IPS DF 6.9 (cell line): Measurements from ENCODE around the gene SHROOM1.
"Not testable (repeated sequence)": the region's sequence is repeated elsewhere in the genome, so short reads cannot be mapped to it uniquely, and the experiment has no call there.

Source experiments
- DNase-seq: peaks from one replicate; pipeline ENCODE4 v3.0.0-alpha.2; 2013; ENCODE audit warnings: low read depth, low spot score
- H3K27ac ChIP-seq: one replicate; pipeline ENCODE4 v1.5.1; 2013; ENCODE audit warnings: low read length, control low read depth
- H3K27me3 ChIP-seq: 2 replicates; pipeline ENCODE4 v1.6.1; 2013; ENCODE audit warnings: mild to moderate bottlenecking, low read length; ENCODE audit not compliant: control insufficient read depth, insufficient read depth
- H3K36me3 ChIP-seq: 2 replicates; pipeline ENCODE4 v1.6.1; 2013; ENCODE audit warnings: low read length; ENCODE audit not compliant: control insufficient read depth, insufficient read depth
- H3K4me1 ChIP-seq: 2 replicates; pipeline ENCODE4 v1.6.1; 2013; ENCODE audit warnings: low read length; ENCODE audit not compliant: control insufficient read depth, insufficient read depth
- H3K4me3 ChIP-seq: 2 replicates; pipeline ENCODE4 v1.5.1; 2013; ENCODE audit warnings: mild to moderate bottlenecking, low read length
- H3K9me3 ChIP-seq: 2 replicates; pipeline ENCODE4 v1.6.1; 2013; ENCODE audit warnings: low read length, inconsistent platforms; ENCODE audit not compliant: control insufficient read depth, insufficient read depth
- WGBS: extraction: QIAGEN DNeasy Blood & Tissue Kit; methylation state at CpG from one replicate; pipeline ENCODE4 v1.1.7; 2013; ENCODE audit warnings: mixed read lengths, missing lambda C conversion rate; ENCODE audit not compliant: insufficient read length, insufficient coverage; 5-methylcytosine and 5-hydroxymethylcytosine counted together

Gene SHROOM1

GRCh38 chr5:132807163-132807838 is 23.1 kb downstream of the SHROOM1 start:
- H3K9me3 ChIP-seq = no peaks in the 10 kb centered on the region
- no peak for DNase-seq
- no peaks in the 10 kb centered on the region for H3K36me3 ChIP-seq
- H3K27ac ChIP-seq = no peak overlapping the region
- 0 out of 2 replicates have a peak, but pooled peaks cover 3% of the 10 kb centered on the region for H3K4me1 ChIP-seq
- no CpG with 5 or more reads among the region's 12 CpGs for WGBS
- peaks cover 9% of the 10 kb centered on the region for H3K27me3 ChIP-seq
- no peak overlapping the region for H3K4me3 ChIP-seq

GRCh38 chr5:132806804-132807162 is 23.7 kb downstream of the SHROOM1 start:
- H3K27ac ChIP-seq = not testable (repeated sequence)

GRCh38 chr5:132805872-132806271 is 24.6 kb downstream of the SHROOM1 start:
- H3K9me3 ChIP-seq, H3K27me3 ChIP-seq, DNase-seq, H3K36me3 ChIP-seq, H3K4me1 ChIP-seq, H3K27ac ChIP-seq, H3K4me3 ChIP-seq: not testable (repeated sequence)
- WGBS = no CpG with 5 or more reads among the region's 6 CpGs

More at GRCh38 chr5:132806804-132807162, 23.7 kb downstream of the SHROOM1 start:
- no CpG with 5 or more reads among the region's 12 CpGs for WGBS
- H3K4me3 ChIP-seq, DNase-seq, H3K4me1 ChIP-seq, H3K36me3 ChIP-seq, H3K9me3 ChIP-seq, H3K27me3 ChIP-seq: not testable (repeated sequence)

GRCh38 chr5:132804219-132804618 is 26.2 kb downstream of the SHROOM1 start:
- H3K27ac ChIP-seq, H3K36me3 ChIP-seq, H3K9me3 ChIP-seq, H3K4me1 ChIP-seq, H3K4me3 ChIP-seq, DNase-seq, H3K27me3 ChIP-seq: not testable (repeated sequence)
- no CpG with 5 or more reads among the region's 1 CpG for WGBS

GRCh38 chr5:132802685-132803066 is 27.8 kb downstream of the SHROOM1 start:
- not testable (repeated sequence) for H3K4me1 ChIP-seq, H3K36me3 ChIP-seq
- WGBS = no CpG with 5 or more reads among the region's 5 CpGs

GRCh38 chr5:132802044-132802684 is 28.3 kb downstream of the SHROOM1 start:
- Histone ChIP-seq H3K4me3 (no peak overlapping the region), H3K27me3 (no peaks in the 10 kb centered on the region), H3K4me1 (0 out of 2 replicates have a peak, but pooled peaks cover 2% of the 10 kb centered on the region), H3K36me3 (no peaks in the 10 kb centered on the region), H3K27ac (no peak overlapping the region), H3K9me3 (no peaks in the 10 kb centered on the region)
- no peak for DNase-seq
- WGBS = no CpG with 5 or more reads among the region's 5 CpGs

More at GRCh38 chr5:132802685-132803066, 27.8 kb downstream of the SHROOM1 start:
- H3K9me3 ChIP-seq, H3K4me3 ChIP-seq, H3K27me3 ChIP-seq, H3K27ac ChIP-seq, DNase-seq: not testable (repeated sequence)

GRCh38 chr5:132800545-132800944 is 29.9 kb downstream of the SHROOM1 start:
- WGBS = no CpG with 5 or more reads among the region's 2 CpGs
- no peak for DNase-seq
- Histone ChIP-seq H3K4me1 (no peaks in the 10 kb centered on the region), H3K27ac (no peak overlapping the region), H3K9me3 (no peaks in the 10 kb centered on the region), H3K27me3 (no peaks in the 10 kb centered on the region), H3K36me3 (no peaks in the 10 kb centered on the region), H3K4me3 (no peak overlapping the region)

GRCh38 chr5:132799392-132799791 is 31.1 kb downstream of the SHROOM1 start:
- no CpG with 5 or more reads among the region's 2 CpGs for WGBS
- no peaks in the 10 kb centered on the region for H3K9me3 ChIP-seq
- H3K4me3 ChIP-seq = no peak overlapping the region
- no peaks in the 10 kb centered on the region for H3K36me3 ChIP-seq
- no peak for DNase-seq
- no peaks in the 10 kb centered on the region for H3K4me1 ChIP-seq
- no peak overlapping the region for H3K27ac ChIP-seq
- no peaks in the 10 kb centered on the region for H3K27me3 ChIP-seq

- Histone ChIP-seq H3K4me1 (no peaks in the 10 kb centered on the region), H3K4me3 (no peak overlapping the region), H3K27me3 (no peaks in the 10 kb centered on the region), H3K36me3 (no peaks in the 10 kb centered on the region), H3K27ac (no peak overlapping the region), H3K9me3 (no peaks in the 10 kb centered on the region)
- DNase-seq = no peak
- WGBS = no CpG with 5 or more reads among the region's 2 CpGs
Observed at GRCh38 chr5:132797651-132798050, 32.8 kb downstream of the SHROOM1 start.

- Histone ChIP-seq H3K4me1 (no peaks in the 10 kb centered on the region), H3K27ac (no peak overlapping the region), H3K4me3 (no peak overlapping the region), H3K9me3 (no peaks in the 10 kb centered on the region), H3K36me3 (no peaks in the 10 kb centered on the region), H3K27me3 (no peaks in the 10 kb centered on the region)
- no peak for DNase-seq
- WGBS = no CpG with 5 or more reads among the region's 3 CpGs
Observed at GRCh38 chr5:132791026-132791425, 39.4 kb downstream of the SHROOM1 start.
